OCI-LY7 (cell line): ENCODE measurements around the gene PHKA2. TPM values are rescaled to one million over a fixed set of nuclear protein-coding genes. Genes with fewer than 3 reads are reported as not detected.

ENCODE experiments used
- BruUV-seq: library from RNA; stranded (reverse); fragments of 400-500 nt; replicated peaks from 2 replicates; lab custom pipeline; 2021; lab: Mats Ljungman, UMichigan
- CTCF ChIA-PET: fragments of 300-600 bp; sonication (Branson Sonifier 250); formaldehyde crosslinking; loops from one replicate; lab custom pipeline; 2022; ENCODE audit warnings: antibody characterized with exemption; ENCODE audit not compliant: unreplicated experiment; lab: Charles Lee
- POLR2A ChIA-PET: fragments of 300-600 bp; sonication (Branson Sonifier 250); formaldehyde crosslinking; loops from one replicate; lab custom pipeline; 2022; ENCODE audit warnings: antibody characterized with exemption; lab: Charles Lee
- DNase-seq: peaks from one replicate; pipeline ENCODE4 v3.0.0-alpha.2; 2015; ENCODE audit warnings: low spot score
- H2AFZ ChIP-seq: fragments of 200-600 bp; sonication (generic), shearing (Covaris generic); 2 replicates; pipeline ENCODE4 v1.6.1; 2014; ENCODE audit warnings: mild to moderate bottlenecking, antibody characterized with exemption, low read length, moderate library complexity
- H3K27ac ChIP-seq: fragments of 200-600 bp; sonication (generic); 2 replicates; pipeline ENCODE4 v1.5.1; 2014; ENCODE audit warnings: mixed run types, low read depth, mild to moderate bottlenecking, moderate library complexity, low read length, inconsistent platforms; ENCODE audit not compliant: poor library complexity, severe bottlenecking
- H3K36me3 ChIP-seq: fragments of 200-600 bp; sonication (generic); 2 replicates; pipeline ENCODE4 v1.6.1; 2014; ENCODE audit warnings: mild to moderate bottlenecking, antibody characterized with exemption, low read length, moderate library complexity, mixed read lengths; ENCODE audit not compliant: insufficient read depth
- H3K4me1 ChIP-seq: fragments of 200-600 bp; sonication (generic); 2 replicates; pipeline ENCODE4 v1.5.1; 2014; ENCODE audit warnings: mild to moderate bottlenecking, low read length; ENCODE audit not compliant: insufficient read depth, poor library complexity, severe bottlenecking
- H3K4me2 ChIP-seq: fragments of 200-600 bp; sonication (generic); 2 replicates; pipeline ENCODE4 v1.6.1; 2014; ENCODE audit warnings: mild to moderate bottlenecking, low read length
- H3K4me3 ChIP-seq: fragments of 200-600 bp; sonication (generic); 2 replicates; pipeline ENCODE4 v1.5.1; 2014; ENCODE audit warnings: mild to moderate bottlenecking, low read depth, low read length; ENCODE audit not compliant: poor library complexity, severe bottlenecking
- H3K79me2 ChIP-seq: fragments of 200-600 bp; sonication (generic); 2 replicates; pipeline ENCODE4 v1.6.1; 2016; ENCODE audit warnings: low read depth, mild to moderate bottlenecking, low read length, moderate library complexity, mixed read lengths; ENCODE audit not compliant: insufficient read depth
- H3K9me2 ChIP-seq: fragments of 200-600 bp; sonication (generic); 2 replicates; pipeline ENCODE4 v1.6.1; 2016; ENCODE audit warnings: mild to moderate bottlenecking, low read length, mixed read lengths; ENCODE audit not compliant: insufficient read depth
- H3K9me3 ChIP-seq: fragments of 200-600 bp; sonication (generic); 2 replicates; pipeline ENCODE4 v1.6.1; 2014; ENCODE audit warnings: mild to moderate bottlenecking, mixed run types, low read length, mixed read lengths
- H4K20me1 ChIP-seq: fragments of 200-600 bp; sonication (generic); 2 replicates; pipeline ENCODE4 v1.6.1; 2014; ENCODE audit warnings: mild to moderate bottlenecking, antibody characterized with exemption, low read length, moderate library complexity, mixed read lengths; ENCODE audit not compliant: insufficient read depth
- CTCF ChIP-seq: fragments of 200-600 bp; sonication (generic); conservative IDR thresholded peaks from 2 replicates; pipeline ENCODE4 v1.5.1; 2014; ENCODE audit warnings: mild to moderate bottlenecking, antibody characterized with exemption, low read length, moderate library complexity, mixed read lengths
- EZH2phosphoT487 ChIP-seq: fragments of 200-600 bp; sonication (generic); IDR thresholded peaks from 2 replicates; pipeline ENCODE4 v1.6.1; 2018; ENCODE audit warnings: low read depth, borderline replicate concordance, mild to moderate bottlenecking, mixed run types, antibody characterized with exemption, low read length, moderate library complexity, mixed read lengths
- intact Hi-C: fragments of 100-400 bp; cut with micrococcal nuclease; formaldehyde crosslinking; loops from one replicate; pipeline ENCODE4 v1.10.0; 2022; ENCODE audit not compliant: unreplicated experiment
- total RNA-seq, 2 experiments: library from RNA; depleted of rRNA in 1 of 2; stranded (reverse); fragments of >200 nt in 1 of 2; shearing (Covaris generic) in 1 of 2; gene quantifications; 2 replicates each; pipeline ENCODE4 v1.2.3, GENCODE V29; 2014 to 2022

Gene PHKA2
- total RNA-seq, 2 experiments from 2014 or later = 24.1 to 41.4 TPM

DNA sequence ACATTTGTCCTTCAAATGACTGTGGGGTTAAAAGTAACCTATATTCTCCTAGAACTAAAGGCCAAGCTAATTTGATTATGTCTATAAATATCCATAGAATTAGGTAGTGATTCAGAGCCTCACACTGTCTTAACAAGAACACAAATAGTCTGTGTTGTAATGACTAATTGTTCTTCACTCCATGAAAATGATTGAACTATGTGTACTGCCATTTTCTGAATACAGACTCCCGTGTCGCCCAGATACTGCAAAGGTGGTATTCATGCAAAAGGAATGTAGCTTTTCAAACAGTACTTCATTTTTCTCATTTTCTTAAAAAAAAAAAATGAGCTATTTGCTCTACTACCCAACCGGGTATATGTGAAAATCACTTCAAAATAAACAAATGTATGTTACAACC is 11.3 kb upstream of the PHKA2 start:
- Histone ChIP-seq H3K9me3 (no peaks in the 10 kb centered on the region), H3K4me1 (no peaks in the 10 kb centered on the region), H4K20me1 (no peaks in the 10 kb centered on the region), H3K36me3 (no peaks in the 10 kb centered on the region), H3K27ac (no peak overlapping the region), H3K4me3 (no peak overlapping the region), H2AFZ (no peak overlapping the region), H3K79me2 (no peaks in the 10 kb centered on the region), H3K4me2 (no peak overlapping the region), H3K9me2 (no peaks in the 10 kb centered on the region)
- CTCF ChIA-PET = no interaction called here
- BruUV-seq = no TSS peak
- intact Hi-C loops = no loop called here
- DNase-seq = no peak
- TF ChIP-seq CTCF (no peak), EZH2phosphoT487 (no peak)
- POLR2A ChIA-PET = interaction anchor here (0.6 to 1.2 kb wide), 3 partner anchors 10 to 1082 kb away, joined by 3 to 7 read pairs (median 3); no protein-coding TSS in a partner anchor

DNA sequence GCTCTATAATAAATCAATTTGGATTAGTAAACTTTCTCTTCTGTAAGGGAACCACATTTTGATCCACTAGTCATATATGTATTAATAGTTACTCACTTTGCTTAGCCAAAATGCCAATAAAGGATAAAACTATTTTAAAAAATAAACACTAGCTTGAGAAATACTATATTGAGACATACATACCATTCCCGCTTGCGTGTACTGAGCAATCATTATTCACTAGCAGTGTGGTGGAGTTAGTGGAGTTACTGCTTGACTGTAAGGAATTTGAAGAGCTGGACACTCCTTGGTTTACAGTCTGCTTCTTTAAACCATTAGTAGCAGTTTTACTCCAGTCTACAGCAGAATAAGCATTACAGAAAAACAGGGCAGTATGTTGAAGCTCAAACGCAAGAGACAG is 10.8 kb upstream of the PHKA2 start:
- CTCF ChIA-PET = no interaction called here
- H3K4me2 ChIP-seq = no peak overlapping the region
- no peak for TF ChIP-seq EZH2phosphoT487
- POLR2A ChIA-PET = interaction anchor here (0.9 to 1.2 kb wide), 2 partner anchors 9 to 106 kb away, joined by 3 to 7 read pairs; no protein-coding TSS in a partner anchor
- no peaks in the 10 kb centered on the region for H3K4me1 ChIP-seq
- H3K9me2 ChIP-seq = no peaks in the 10 kb centered on the region
- no peaks in the 10 kb centered on the region for H4K20me1 ChIP-seq
- no peaks in the 10 kb centered on the region for H3K36me3 ChIP-seq
- no peaks in the 10 kb centered on the region for H3K79me2 ChIP-seq
- H3K4me3 ChIP-seq = no peak overlapping the region
- intact Hi-C loops = no loop called here
- no peak overlapping the region for H2AFZ ChIP-seq
- BruUV-seq = no TSS peak
- no peaks in the 10 kb centered on the region for H3K9me3 ChIP-seq
- no peak overlapping the region for H3K27ac ChIP-seq
- no peak for DNase-seq

- Histone ChIP-seq H3K4me3 (no peak overlapping the region), H3K9me3 (no peaks in the 10 kb centered on the region), H4K20me1 (no peaks in the 10 kb centered on the region), H3K27ac (no peak overlapping the region), H3K4me1 (no peaks in the 10 kb centered on the region), H3K36me3 (no peaks in the 10 kb centered on the region), H3K79me2 (no peaks in the 10 kb centered on the region), H3K4me2 (no peak overlapping the region), H3K9me2 (no peaks in the 10 kb centered on the region), H2AFZ (no peak overlapping the region)
- no peak for DNase-seq
- intact Hi-C loops = no loop called here
- no peak for TF ChIP-seq EZH2phosphoT487
- TF ChIP-seq CTCF = no peak
- ChIA-PET POLR2A (interaction anchor here (0.8 kb wide), 1 partner anchor 24 kb away, joined by 4 read pairs; no protein-coding TSS in a partner anchor), CTCF (no interaction called here)
- BruUV-seq = no TSS peak
Measured at GRCh38 chrX:18992829-18993228, 8.9 kb upstream of the PHKA2 start.
